GM21528 (cell line): ENCODE results near the gene TCEANC2.
"Not testable (repeated sequence)": the region's sequence is repeated elsewhere in the genome, so short reads cannot be mapped to it uniquely, and the experiment has no call there.

Experiments used
- ATAC-seq: cut with Tn5 transposase; IDR thresholded peaks from one replicate; pipeline ENCODE4 v1.9.1; 2021; ENCODE audit warnings: mild to moderate bottlenecking, moderate library complexity; ENCODE audit not compliant: unreplicated experiment, low FRiP score

TCEANC2 gene

GRCh38 chr1:54052934-54053744, at the start of gene TCEANC2, which contains the start of gene TMEM59:
Gene TCEANC2, plus strand, starts transcription at chr1:54053608. Its CDS starts 815 bp downstream, at chr1:54054423.
Gene TMEM59, minus strand, starts transcription at chr1:54053204. Its CDS starts 16 bp downstream, at chr1:54053188.
- ATAC-seq = peak; percentile 94

GRCh38 chr1:54003750-54004480, 49.5 kb upstream of the TCEANC2 start:
- not testable (repeated sequence) for ATAC-seq

- ATAC-seq = no peak
These were observed 48.8 kb upstream of the TCEANC2 start for GRCh38 chr1:54004481-54005049.

DNA sequence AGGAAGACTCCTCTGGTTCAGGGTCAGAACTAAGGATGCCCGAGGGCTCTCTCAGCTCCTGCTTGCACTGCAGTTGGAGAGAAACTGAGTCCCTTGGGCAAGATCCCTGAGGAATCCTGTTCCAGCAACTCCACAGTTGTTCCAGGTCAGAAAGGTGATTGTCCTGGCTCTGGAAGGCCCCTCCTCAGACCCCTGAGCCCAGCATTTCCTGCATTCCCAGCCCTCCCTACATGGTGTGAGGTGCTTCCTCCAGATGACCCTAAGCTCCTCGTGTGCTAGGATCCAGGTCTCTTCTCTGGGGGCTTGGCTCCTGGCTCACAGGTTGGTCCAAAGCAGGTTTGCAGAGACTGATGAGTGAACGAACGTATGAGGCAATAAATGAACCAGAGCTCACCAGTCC, 46.9 kb upstream of the TCEANC2 start:
- no peak for ATAC-seq

DNA sequence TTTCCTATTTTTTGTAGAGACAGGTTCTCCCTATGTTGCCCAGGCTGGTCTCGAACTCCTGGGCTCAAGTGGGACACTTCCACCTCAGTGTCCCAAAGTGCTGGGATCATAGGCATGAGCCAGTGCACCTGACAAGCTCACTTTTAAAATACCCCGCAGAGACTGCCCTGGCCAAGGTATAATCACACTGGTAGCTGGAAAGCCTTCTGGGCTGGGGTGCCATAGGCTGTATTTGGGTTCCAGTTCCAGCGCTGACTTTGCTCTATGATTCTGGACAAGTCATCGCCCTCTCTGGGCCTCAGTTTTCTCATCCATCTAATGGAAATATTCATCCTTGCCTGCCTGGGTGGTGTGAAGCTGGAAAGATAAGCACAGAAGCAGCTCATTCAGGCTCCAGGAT, 45.8 kb upstream of the TCEANC2 start:
- no peak for ATAC-seq

- ATAC-seq = no peak
These were observed 44.5 kb upstream of the TCEANC2 start for GRCh38 chr1:54008876-54009275.

DNA sequence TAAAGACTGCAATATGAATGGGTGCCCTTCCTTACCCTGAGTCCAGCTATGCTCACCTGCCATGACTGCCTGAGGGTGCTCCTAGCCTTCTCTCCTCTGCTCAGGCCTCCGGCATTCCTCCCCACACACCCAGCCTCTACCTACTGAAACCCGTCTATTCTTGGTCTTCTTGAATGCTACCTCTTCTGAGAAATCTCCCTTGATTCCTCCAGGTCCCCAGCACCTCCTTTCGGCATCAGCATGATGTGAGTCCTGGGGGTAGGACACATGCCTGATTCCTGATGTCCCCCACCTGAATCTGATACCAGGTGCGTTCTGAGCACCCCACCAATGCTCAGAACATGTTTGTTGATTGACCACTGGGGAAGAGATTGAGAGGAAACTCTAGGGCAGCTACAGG, 44.0 kb upstream of the TCEANC2 start:
- no peak for ATAC-seq

DNA sequence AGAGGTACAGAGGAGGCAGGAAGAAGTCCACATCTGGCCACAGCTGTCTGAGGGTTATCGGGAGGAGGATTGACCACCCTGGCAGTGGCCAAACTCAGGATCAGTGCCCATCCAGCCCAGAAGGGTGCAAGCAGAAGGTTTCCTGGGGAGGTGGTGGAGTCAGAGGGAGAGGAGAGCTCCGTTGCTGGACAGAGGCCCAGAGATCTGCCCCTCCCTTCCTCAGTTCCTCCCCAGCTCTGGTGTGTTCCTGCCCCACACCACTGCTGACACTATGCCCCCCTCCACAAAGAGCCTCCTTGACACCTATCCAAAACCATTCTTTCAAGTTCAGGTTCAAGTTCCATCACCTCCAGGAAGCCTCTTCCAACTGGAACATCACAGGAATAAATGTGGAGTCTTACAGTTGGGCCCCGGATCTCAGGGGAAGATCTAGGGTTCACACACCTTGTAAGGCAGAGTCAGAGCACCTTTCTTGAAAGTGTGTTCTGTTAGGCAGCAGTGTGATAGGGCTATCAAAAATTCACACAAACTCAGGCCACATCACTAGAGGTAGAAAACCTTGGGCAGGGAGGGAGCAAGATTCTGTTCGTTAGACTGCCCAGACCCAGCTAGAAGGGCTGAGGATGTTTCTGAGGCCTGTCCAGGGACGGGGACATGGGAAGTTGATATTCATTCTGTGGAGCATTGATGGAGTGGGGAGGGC, 42.8 kb upstream of the TCEANC2 start:
- no peak for ATAC-seq

GRCh38 chr1:54011316-54012007, 41.9 kb upstream of the TCEANC2 start:
- ATAC-seq = no peak

DNA sequence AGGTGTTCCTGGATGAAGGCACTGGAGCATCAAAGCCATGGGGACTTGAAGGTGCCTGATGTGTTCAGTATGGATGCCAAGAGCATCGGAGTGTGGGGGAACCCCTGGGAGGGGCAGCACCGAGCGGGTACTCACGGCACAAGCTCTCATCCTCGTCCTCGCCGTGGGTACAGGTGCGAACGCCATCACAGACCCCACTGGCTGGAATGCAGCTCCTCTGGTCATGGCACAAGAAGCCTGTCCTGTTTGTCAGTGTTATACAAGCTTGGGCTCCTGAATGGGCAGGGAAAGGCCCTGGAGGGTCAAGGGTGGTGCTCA, 41.4 kb upstream of the TCEANC2 start:
- ATAC-seq = no peak

DNA sequence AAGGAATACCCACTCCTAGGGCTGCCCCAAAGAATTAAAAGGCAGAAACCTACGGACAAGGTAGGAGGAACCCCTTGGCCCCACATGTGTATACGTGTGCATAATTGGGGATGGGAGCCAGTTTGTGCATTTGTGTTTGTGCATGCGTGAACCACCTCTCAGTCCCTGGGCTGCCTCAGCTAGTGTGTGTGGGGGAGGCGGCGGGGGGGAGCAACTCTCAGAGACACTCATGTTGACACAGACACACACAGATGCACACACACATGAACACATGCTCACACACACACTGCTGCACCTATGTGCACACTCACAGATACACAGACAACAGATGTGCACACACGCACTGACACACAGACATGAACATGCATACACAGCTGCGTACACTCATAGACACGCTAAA, 40.5 kb upstream of the TCEANC2 start:
- no peak for ATAC-seq

DNA sequence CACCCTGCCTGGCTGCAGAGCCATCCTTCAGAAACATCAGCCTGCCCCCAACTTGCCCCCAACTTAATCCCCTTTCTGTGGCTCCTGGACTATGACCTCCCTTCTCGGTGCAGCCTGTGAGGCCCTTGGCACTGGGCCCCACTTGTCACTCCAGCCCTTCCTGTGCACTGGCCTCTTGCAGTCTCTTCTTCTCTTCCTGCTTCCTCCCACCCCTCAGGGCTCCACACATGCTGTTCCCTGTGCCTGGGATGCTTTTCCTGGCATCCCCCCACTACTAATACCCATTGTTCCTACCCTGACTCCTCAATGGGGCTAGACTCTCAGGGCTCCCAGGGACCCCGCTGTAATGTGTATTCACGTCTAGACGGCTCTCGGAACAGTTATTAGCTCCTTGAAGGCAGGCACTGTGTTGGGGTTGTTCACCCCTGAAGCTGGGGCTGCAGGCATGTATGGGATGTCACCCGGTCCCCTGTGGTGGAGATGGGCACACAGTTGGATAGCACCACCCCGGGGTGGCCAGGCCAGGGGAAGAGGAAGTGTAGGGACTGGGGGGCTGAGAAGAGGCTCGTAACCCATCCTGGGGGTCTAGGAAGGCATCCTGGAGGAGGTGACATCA, 39.9 kb upstream of the TCEANC2 start:
- no peak for ATAC-seq

DNA sequence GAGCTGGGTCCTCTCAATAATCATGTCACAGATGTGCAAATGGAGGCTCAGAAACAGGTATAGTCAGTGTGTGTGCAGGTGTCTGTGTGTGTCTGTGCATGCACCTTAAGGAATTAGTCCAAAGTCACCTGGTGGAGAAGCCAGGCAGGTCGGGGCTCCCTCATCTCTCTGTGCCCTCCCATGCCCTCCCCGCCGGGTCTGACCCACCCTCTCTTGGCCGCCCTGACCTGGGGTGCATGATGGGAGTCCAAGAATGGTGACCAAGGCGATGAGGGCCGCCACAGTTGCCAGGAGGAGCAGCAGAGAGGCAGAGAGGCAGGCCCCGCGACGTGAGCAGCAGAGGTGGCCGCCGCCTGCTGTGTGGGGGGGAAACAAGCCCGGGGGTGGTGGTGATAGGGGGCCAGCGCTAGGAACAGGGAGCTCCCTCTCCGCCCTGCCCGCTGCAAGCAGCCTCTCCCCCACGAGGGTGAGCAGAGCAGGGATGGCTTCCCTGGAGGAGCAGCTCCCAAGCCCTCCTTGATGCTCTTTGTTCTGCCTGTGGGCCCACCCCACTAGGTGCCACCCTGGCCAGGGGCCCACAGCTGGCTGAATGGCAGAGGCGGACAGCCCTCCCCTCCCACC, 39.3 kb upstream of the TCEANC2 start:
- no peak for ATAC-seq

GRCh38 chr1:54016343-54017282, 36.8 kb upstream of the TCEANC2 start:
- no peak for ATAC-seq

- ATAC-seq = no peak
These were observed 35.4 kb upstream of the TCEANC2 start, which contains the start of gene LDLRAD1 for GRCh38 chr1:54017979-54018378. Gene LDLRAD1, minus strand, starts transcription at chr1:54018186. Its CDS starts 74 bp downstream, at chr1:54018112.

GRCh38 chr1:54018635-54019034, 34.8 kb upstream of the TCEANC2 start:
- no peak for ATAC-seq

GRCh38 chr1:54019562-54020176, 33.7 kb upstream of the TCEANC2 start:
- ATAC-seq = not testable (repeated sequence)

- ATAC-seq = no peak
These were observed 29.1 kb upstream of the TCEANC2 start for GRCh38 chr1:54024358-54024757.
